ENCODE data around the gene EDIL3.

Gene EDIL3

DNA sequence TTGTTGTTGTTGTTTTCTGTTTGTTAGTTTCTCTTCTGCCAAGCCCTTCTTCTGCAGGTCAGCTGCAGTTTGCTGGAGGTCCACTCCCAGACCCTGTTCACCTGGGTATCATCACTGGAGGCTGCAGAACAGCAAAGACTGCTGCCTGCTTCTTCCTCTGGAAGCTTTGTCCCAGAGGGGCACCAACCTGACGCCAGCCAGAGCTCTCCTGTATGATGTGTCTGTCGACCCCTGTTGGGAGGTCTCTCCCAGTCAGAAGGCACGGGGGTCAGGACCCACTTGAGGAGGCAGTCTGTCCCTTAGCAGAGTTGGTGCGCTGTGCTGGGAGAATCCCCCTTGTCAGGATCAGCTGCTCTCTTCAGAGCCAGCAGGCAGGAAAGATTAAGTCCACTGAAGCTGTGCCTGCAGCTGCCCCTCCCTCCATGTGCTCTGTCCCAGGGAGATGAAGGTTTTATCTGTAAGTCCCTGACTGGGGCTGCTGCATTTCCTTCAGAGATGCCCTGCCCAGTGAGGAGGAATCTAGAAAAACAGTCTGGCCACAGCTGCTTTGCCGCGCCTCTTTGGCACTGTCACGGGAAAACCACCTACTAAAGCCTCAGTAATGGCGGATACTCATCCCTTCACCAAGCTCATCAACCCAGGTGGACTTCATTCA is 299.2 kb downstream of the EDIL3 start:
- FAIRE-seq (no peak), DNase-seq (ENCODE audit: insufficient read length, low spot score) (no peak)
- TF ChIP-seq, protein P1, sequence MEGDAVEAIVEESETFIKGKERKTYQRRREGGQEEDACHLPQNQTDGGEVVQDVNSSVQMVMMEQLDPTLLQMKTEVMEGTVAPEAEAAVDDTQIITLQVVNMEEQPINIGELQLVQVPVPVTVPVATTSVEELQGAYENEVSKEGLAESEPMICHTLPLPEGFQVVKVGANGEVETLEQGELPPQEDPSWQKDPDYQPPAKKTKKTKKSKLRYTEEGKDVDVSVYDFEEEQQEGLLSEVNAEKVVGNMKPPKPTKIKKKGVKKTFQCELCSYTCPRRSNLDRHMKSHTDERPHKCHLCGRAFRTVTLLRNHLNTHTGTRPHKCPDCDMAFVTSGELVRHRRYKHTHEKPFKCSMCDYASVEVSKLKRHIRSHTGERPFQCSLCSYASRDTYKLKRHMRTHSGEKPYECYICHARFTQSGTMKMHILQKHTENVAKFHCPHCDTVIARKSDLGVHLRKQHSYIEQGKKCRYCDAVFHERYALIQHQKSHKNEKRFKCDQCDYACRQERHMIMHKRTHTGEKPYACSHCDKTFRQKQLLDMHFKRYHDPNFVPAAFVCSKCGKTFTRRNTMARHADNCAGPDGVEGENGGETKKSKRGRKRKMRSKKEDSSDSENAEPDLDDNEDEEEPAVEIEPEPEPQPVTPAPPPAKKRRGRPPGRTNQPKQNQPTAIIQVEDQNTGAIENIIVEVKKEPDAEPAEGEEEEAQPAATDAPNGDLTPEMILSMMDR (IDR thresholded peaks at IDR 0.05; ENCODE audit: insufficient read depth, missing control alignments): no peak

DNA sequence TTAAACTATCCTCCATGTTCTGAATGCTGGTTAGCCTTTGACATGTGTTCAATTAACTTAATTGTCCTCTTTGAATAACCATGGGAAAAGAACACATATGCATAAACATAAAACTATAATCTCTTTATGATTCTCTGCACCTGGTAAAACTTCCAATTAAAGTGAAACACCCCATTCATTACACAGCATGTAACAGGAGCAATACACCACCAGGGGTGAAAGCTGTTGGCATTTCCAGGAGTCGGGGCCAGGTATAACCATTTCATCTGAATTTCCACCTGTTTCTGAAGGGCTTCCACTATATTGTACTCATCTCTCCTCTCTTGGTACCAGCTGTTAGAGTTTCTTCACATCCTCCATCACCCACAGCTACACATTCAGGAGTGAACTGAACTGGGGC is 303.8 kb downstream of the EDIL3 start:
- TF ChIP-seq, protein P1 (IDR thresholded peaks at IDR 0.05; ENCODE audit: insufficient read depth, missing control alignments): no peak
- no peak for DNase-seq (ENCODE audit: insufficient read length, low spot score)
- FAIRE-seq: no peak

DNA sequence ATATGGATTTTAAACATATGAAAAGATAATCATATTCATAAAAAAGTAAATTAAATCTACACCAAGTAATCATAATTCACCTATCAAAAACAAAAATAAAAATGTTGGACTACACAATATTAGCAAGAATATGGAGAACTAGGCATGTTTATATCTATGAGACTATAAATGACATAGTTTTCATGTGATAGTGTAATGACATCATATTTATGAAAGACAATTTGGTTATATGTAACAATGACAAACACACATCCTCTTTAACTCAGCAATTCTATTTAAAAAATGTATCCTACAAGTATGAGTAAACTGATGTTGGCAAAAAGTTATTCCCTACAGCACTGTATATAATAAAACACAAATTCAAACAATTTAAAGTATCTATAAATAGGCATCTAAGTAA is 312.3 kb downstream of the EDIL3 start:
- TF ChIP-seq, protein P1 (IDR thresholded peaks at IDR 0.05; ENCODE audit: insufficient read depth, missing control alignments): no peak
- FAIRE-seq (no peak), DNase-seq (ENCODE audit: insufficient read length, low spot score) (no peak)

DNA sequence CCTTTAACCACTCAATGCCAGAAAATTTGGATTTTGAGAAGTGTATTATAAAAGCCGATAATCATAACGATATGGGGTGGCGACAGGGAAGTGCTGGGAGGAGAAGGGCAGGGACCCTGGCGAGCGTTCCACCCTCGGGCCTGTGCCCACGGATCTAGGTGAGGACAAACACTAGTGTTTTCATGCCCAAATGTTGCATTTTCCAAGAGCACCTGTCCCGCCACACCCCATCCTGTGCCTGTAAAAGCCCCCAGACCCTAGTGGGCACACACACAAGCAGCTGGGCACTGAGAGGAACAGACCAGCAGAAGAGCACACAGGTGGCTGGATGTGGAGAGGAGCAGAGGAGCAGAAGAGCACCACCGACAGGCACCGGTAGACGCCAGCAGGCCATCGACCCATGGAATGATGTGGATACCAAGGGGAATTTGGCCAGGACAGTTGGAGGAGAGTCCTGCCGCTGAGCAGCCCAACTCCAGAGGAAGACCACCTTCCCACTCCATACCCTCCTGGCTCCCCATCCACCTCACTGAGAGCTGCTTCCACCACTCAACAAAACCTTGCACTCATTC is 315.0 kb downstream of the EDIL3 start:
- no peak for DNase-seq (ENCODE audit: insufficient read length, low spot score)
- FAIRE-seq: no peak
- TF ChIP-seq, protein P1 (IDR thresholded peaks at IDR 0.05; ENCODE audit: insufficient read depth, missing control alignments): no peak

DNA sequence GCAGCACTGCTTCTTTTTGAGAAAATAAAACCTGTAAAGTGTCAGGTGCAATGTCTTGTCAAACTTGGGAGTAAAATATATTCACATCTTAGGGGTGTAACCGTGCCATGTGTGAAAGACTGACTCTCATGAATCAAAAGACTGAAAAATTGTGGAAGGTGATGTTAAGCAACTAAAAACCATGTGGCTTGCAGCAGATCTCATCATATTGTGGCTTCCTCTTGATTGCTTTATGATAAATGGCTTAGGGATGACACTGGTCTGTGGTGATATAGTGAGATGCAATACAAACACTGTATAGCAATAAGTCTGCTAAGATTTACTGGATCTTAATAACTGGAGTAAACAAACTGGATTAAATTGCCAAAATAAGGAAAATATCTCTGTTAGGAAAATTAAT is 321.6 kb downstream of the EDIL3 start:
- DNase-seq (ENCODE audit: insufficient read length, low spot score) (no peak), FAIRE-seq (no peak)
- TF ChIP-seq, protein P1 (IDR thresholded peaks at IDR 0.05; ENCODE audit: insufficient read depth, missing control alignments): no peak

DNA sequence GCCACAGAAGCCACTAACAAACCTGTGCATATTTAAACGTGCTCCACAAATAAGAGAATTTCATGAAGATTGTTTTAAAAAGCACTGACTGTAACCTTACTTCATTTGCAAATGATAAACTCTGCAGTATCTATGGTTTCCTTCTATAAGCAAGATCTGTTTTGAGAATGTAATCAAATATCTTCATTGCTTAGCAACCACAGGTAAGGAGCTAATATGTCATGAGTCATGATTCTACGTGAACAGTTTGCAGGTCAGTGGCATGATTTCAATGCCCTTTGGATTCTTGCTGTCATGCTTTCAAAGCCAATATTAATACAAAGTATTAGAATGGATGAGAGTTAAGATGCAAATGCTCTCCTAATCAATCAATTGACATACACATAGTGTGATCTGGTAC is 325.0 kb downstream of the EDIL3 start:
- FAIRE-seq (no peak), DNase-seq (ENCODE audit: insufficient read length, low spot score) (no peak)
- TF ChIP-seq, protein P1 (IDR thresholded peaks at IDR 0.05; ENCODE audit: insufficient read depth, missing control alignments): no peak

DNA sequence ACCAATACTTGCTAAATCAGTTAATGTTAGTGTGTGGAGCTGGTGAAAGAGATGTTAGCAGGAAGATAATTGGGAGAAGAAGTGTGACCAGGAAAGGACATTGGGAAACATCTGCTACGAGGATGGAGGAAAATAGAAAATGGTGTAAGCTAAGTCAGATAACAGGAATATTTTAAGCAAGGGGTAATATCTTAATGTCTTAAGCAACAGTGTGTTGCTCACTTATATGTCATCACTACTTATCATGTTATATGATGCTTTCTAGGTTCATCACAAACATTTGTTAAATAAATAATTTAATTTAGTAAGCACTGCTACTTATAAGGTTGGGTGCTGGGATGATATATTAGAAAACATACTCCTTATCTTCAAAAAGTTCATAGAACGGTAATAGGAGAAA is 326.1 kb downstream of the EDIL3 start:
- no peak for FAIRE-seq
- TF ChIP-seq, protein P1 (IDR thresholded peaks at IDR 0.05; ENCODE audit: insufficient read depth, missing control alignments): no peak
- no peak for DNase-seq (ENCODE audit: insufficient read length, low spot score)

Data from D721Med (cell line).